HepG2 (cell line): ENCODE measurements around the gene SPACA9. TPM values are rescaled to one million over a fixed set of nuclear protein-coding genes. Genes with fewer than 3 reads are reported as not detected.

Source experiments
- ATAC-seq: fragments of 200-7000 bp; cut with Tn5 transposase; 3 replicates; pipeline ENCODE4 v1.9.1; 2020; ENCODE audit warnings: mild to moderate bottlenecking, moderate library complexity
- BruUV-seq: library from RNA; stranded (reverse); fragments of 400-500 nt; replicated peaks from 2 replicates; lab custom pipeline; 2021; lab: Mats Ljungman, UMichigan
- CTCF ChIA-PET: fragments of 300-600 bp; formaldehyde crosslinking; extraction: SDS; loops from one replicate; lab custom pipeline; 2021; ENCODE audit warnings: low total read pairs, inconsistent platforms, low intra/inter-chr PET ratio; lab: Yijun Ruan, JAX
- POLR2A ChIA-PET: fragments of 350-600 bp; sonication (Branson Sonifier 250); formaldehyde crosslinking; loops from one replicate; lab custom pipeline; 2020; ENCODE audit warnings: antibody characterized with exemption, inconsistent platforms; lab: Yijun Ruan, JAX
- DNase-seq: peaks from one replicate; pipeline ENCODE4 v3.0.0-alpha.2; 2015; ENCODE audit warnings: low spot score
- FAIRE-seq: peaks from 3 replicates; lab custom pipeline; 2011; peaks lifted over from hg19 to GRCh38; lab: Jason Lieb, UNC
- H2AFZ ChIP-seq: one replicate; pipeline ENCODE4 v1.6.1; 2011; ENCODE audit warnings: low read length, inconsistent platforms
- H3K27ac ChIP-seq: fragments of 300-600 bp; 3 replicates; pipeline ENCODE4 v1.8.0; 2011; ENCODE audit warnings: mixed run types, mild to moderate bottlenecking, mixed read lengths, low read length, inconsistent platforms; ENCODE audit not compliant: insufficient read depth; ENCODE audit errors: extremely low read length
- H3K27me3 ChIP-seq, 2 experiments: fragments of 200-600 bp in 1 of 2; 2 replicates in 1 of 2; 3 replicates in 1 of 2; pipeline versions ENCODE4 v1.6.0 to v1.8.0; 2011; ENCODE audit warnings: low read length in 2 of 2, mild to moderate bottlenecking in 2 of 2, moderate library complexity in 2 of 2, inconsistent platforms in 1 of 2; ENCODE audit not compliant: insufficient read depth in 2 of 2, control insufficient read depth in 1 of 2
- H3K36me3 ChIP-seq, 2 experiments: fragments of 200-600 bp in 1 of 2; replicated peaks in 1 of 2; 2 replicates in 1 of 2; 3 replicates in 1 of 2; pipeline versions ENCODE4 v1.5.1 to v1.8.0; 2011; ENCODE audit warnings: low read length in 2 of 2, inconsistent platforms in 1 of 2; ENCODE audit not compliant: insufficient read depth in 2 of 2, control insufficient read depth in 1 of 2
- H3K4me1 ChIP-seq: 2 replicates; pipeline ENCODE4 v1.5.1; 2012; ENCODE audit warnings: low read length, inconsistent platforms; ENCODE audit not compliant: insufficient read depth
- H3K4me2 ChIP-seq: 2 replicates; pipeline ENCODE4 v1.6.0; 2011; ENCODE audit warnings: low read depth, low read length, inconsistent platforms
- H3K4me3 ChIP-seq, 3 experiments: fragments of 200-600 bp in 1 of 3; sonication (generic), shearing (Covaris generic) in 1 of 3; replicated peaks in 1 of 3; 2 replicates each; pipeline ENCODE4 v1.5.1; 2011 to 2016; ENCODE audit warnings: low read length in 3 of 3, inconsistent platforms in 2 of 3, low read depth in 2 of 3, mild to moderate bottlenecking in 2 of 3, control low read depth in 1 of 3, mixed read lengths in 1 of 3; ENCODE audit not compliant: insufficient read depth in 1 of 3
- H3K79me2 ChIP-seq: one replicate; pipeline ENCODE4 v1.6.1; 2011; ENCODE audit warnings: low read length, inconsistent platforms; ENCODE audit not compliant: insufficient read depth
- H3K9ac ChIP-seq: 2 replicates; pipeline ENCODE4 v1.6.0; 2011; ENCODE audit warnings: mild to moderate bottlenecking, low read depth, low read length, inconsistent platforms; ENCODE audit not compliant: insufficient read depth
- H3K9me3 ChIP-seq: 2 replicates; pipeline ENCODE4 v1.5.1; 2012; ENCODE audit warnings: mild to moderate bottlenecking, low read length
- H4K20me1 ChIP-seq: 2 replicates; pipeline ENCODE4 v1.6.0; 2011; ENCODE audit warnings: inconsistent platforms, mild to moderate bottlenecking, low read length, moderate library complexity; ENCODE audit not compliant: insufficient read depth
- ATF2 ChIP-seq: sonication (generic); formaldehyde crosslinking; IDR thresholded peaks from 2 replicates; pipeline ENCODE4 v1.4.0; 2020; ENCODE audit warnings: missing genetic modification reagents
- ATF7 ChIP-seq, 2 experiments: fragments of 450-650 bp in 1 of 2; sonication (generic) in 1 of 2; formaldehyde crosslinking in 1 of 2; IDR thresholded peaks; 2 replicates each; pipeline versions ENCODE4 v1.4.0 to v1.6.1; 2016 to 2020; ENCODE audit warnings: antibody characterized with exemption in 1 of 2, mild to moderate bottlenecking in 1 of 2, missing genetic modification reagents in 1 of 2
- CREB1 ChIP-seq, 2 experiments: fragments of 450-650 bp in 1 of 2; IDR thresholded peaks; 2 replicates each; pipeline ENCODE4 v1.6.1; 2016 to 2017; ENCODE audit warnings: control low read depth in 1 of 2, mild to moderate bottlenecking in 1 of 2, missing compliant biosample characterization in 1 of 2, missing genetic modification characterization in 1 of 2
- CTCF ChIP-seq: sonication (generic); formaldehyde crosslinking; IDR thresholded peaks from 2 replicates; pipeline ENCODE4 v1.5.0; 2020; ENCODE audit warnings: mild to moderate bottlenecking, missing genetic modification reagents, moderate library complexity
- EED ChIP-seq: sonication (generic); formaldehyde crosslinking; IDR thresholded peaks from 2 replicates; pipeline ENCODE4 v1.5.0; 2020; ENCODE audit warnings: mild to moderate bottlenecking, missing genetic modification reagents
- ETV5 ChIP-seq: IDR thresholded peaks from 2 replicates; pipeline ENCODE4 v1.6.1; 2018; ENCODE audit warnings: missing biosample characterization, missing genetic modification reagents, inconsistent platforms, borderline replicate concordance
- EZH2 ChIP-seq: conservative IDR thresholded peaks from 2 replicates; pipeline ENCODE4 v1.6.1; 2012; ENCODE audit warnings: mild to moderate bottlenecking, low read depth, low read length, moderate library complexity
- HMGXB4 ChIP-seq, 2 experiments: sonication (generic) in 1 of 2; formaldehyde crosslinking in 1 of 2; IDR thresholded peaks; 2 replicates each; pipeline versions ENCODE4 v1.4.0 to v1.6.1; 2018 to 2020; ENCODE audit warnings: missing genetic modification reagents in 2 of 2, borderline replicate concordance in 1 of 2, low read depth in 1 of 2, mild to moderate bottlenecking in 1 of 2, missing biosample characterization in 1 of 2
- RAD21 ChIP-seq: fragments of 450-650 bp; formaldehyde crosslinking; IDR thresholded peaks from 2 replicates; pipeline ENCODE4 v1.5.0; 2020; ENCODE audit warnings: mild to moderate bottlenecking
- SMC3 ChIP-seq: IDR thresholded peaks from 2 replicates; pipeline ENCODE4 v1.6.1; 2011; ENCODE audit warnings: low read length, improper control_type of control experiment
- STAG1 ChIP-seq: sonication (generic); formaldehyde crosslinking; IDR thresholded peaks from 2 replicates; pipeline ENCODE4 v1.4.0; 2020; ENCODE audit warnings: missing genetic modification reagents
- TEAD3 ChIP-seq: optimal IDR thresholded peaks from 2 replicates; pipeline ENCODE3; 2016; ENCODE audit warnings: borderline replicate concordance
- ZBTB21 ChIP-seq: sonication (generic); formaldehyde crosslinking; IDR thresholded peaks from 2 replicates; pipeline ENCODE4 v1.4.0; 2020; ENCODE audit warnings: missing genetic modification reagents
- ZNF567 ChIP-seq: sonication (generic); formaldehyde crosslinking; IDR thresholded peaks from 2 replicates; pipeline ENCODE4 v1.8.1; 2023; ENCODE audit warnings: mild to moderate bottlenecking, missing genetic modification reagents, borderline replicate concordance
- WGBS: methylation state at CpG from one replicate; pipeline ENCODE4 v1.1.6; 2017; ENCODE audit warnings: low lambda C conversion rate; 5-methylcytosine and 5-hydroxymethylcytosine counted together
- in situ Hi-C: cut with HindIII; loops from 2 replicates; pipeline ENCODE4 v1.10.0; 2017; ENCODE audit warnings: low pct_unique_long_range_greater_than_20kb; ENCODE audit not compliant: extremely low pct_ligation_motif_present
- intact Hi-C: fragments of 100-400 bp; cut with micrococcal nuclease; formaldehyde crosslinking; loops from one replicate; pipeline ENCODE4 v1.10.0; 2022; ENCODE audit not compliant: unreplicated experiment
- polyA plus RNA-seq, 8 experiments: library from polyadenylated mRNA; depleted of rRNA in 3 of 8; stranded (reverse) in 7 of 8; unstranded in 1 of 8; fragments of >200 nt; fragmentation: Illumina TruSeq in 4 of 8; extraction: Trizol in 4 of 8; gene quantifications; 2 replicates each; pipeline versions ENCODE4 v1.2.1 to v1.2.3, GENCODE V29; 2011 to 2016; ENCODE audit warnings: low read depth in 4 of 8, missing spikeins in 1 of 8, mixed read lengths in 1 of 8; ENCODE audit not compliant: insufficient read depth in 1 of 8
- total RNA-seq, 5 experiments: library from RNA; depleted of rRNA; stranded (reverse); fragments of >200 nt; fragmentation: Illumina TruSeq; extraction: Trizol; gene quantifications; 2 replicates each; pipeline ENCODE4 v1.2.3, GENCODE V29; 2016; ENCODE audit warnings: low read depth in 1 of 5

The SPACA9 gene
- total and polyA plus RNA-seq, 2 of the 13 experiments (the other 11 are each of a cell fraction or from before 2014, with no cell fraction given), result 0.15 to 0.38 TPM

- H3K9me3 ChIP-seq, result no peaks in the 10 kb centered on the region
- no peak overlapping the region for H3K27ac ChIP-seq
- peak; percentile 75 for DNase-seq
- TF ChIP-seq ZBTB21 (CRISPR knock-in tag), result 0 out of 2 replicates have a peak, but pooled peaks have one; percentile 21
- peak; percentile 67 for TF ChIP-seq CREB1 (IDR thresholded peaks at IDR 0.05)
- no peak for TF ChIP-seq CREB1 (CRISPR knock-in tag; IDR thresholded peaks at IDR 0.05)
- peak in 1 of 2 experiments; percentile 67; a peak in 2 of 4 replicates for TF ChIP-seq HMGXB4 (CRISPR knock-in tag; IDR thresholded peaks at IDR 0.05; ENCODE audit: borderline replicate concordance in 1 of 2, low read depth in 1 of 2)
- no peak for TF ChIP-seq EED (CRISPR knock-in tag)
- peak; percentile 68 for TF ChIP-seq STAG1 (CRISPR knock-in tag)
- peak; percentile 60 for TF ChIP-seq SMC3
- peak; percentile 62; the same call in 1 of the 2 replicates for TF ChIP-seq ATF2 (CRISPR knock-in tag)
- no peak for TF ChIP-seq EZH2
- TF ChIP-seq TEAD3 (CRISPR knock-in tag), result peak; percentile 28
- 0 out of 2 replicates have a peak, but pooled peaks have one; percentile 40 for TF ChIP-seq RAD21 (CRISPR knock-in tag)
- TF ChIP-seq ETV5 (CRISPR knock-in tag), result 0 out of 2 replicates have a peak, but pooled peaks have one; percentile 19
- peak; percentile 85 for TF ChIP-seq CTCF (CRISPR knock-in tag)
- no peak for TF ChIP-seq ZNF567 (CRISPR knock-in tag)
- peak; percentile 63 for TF ChIP-seq ATF7 (IDR thresholded peaks at IDR 0.05)
- TF ChIP-seq ATF7 (CRISPR knock-in tag; IDR thresholded peaks at IDR 0.05), result no peak
- in situ Hi-C loops, result no loop called here
- BruUV-seq, result no TSS peak
- peak; percentile 67 for FAIRE-seq
- ChIA-PET CTCF (interaction anchor here (0.7 to 1.9 kb wide), 3 partner anchors 71 to 90 kb away, joined by 3 to 7 read pairs (median 3); no protein-coding TSS in a partner anchor), POLR2A (no interaction called here)
- no peaks in the 10 kb centered on the region for H3K4me1 ChIP-seq
- H2AFZ ChIP-seq, result no peak overlapping the region
- 56% methylated on average over 7 of the region's 11 CpGs for WGBS
- no peaks in the 10 kb centered on the region for H4K20me1 ChIP-seq
- H3K79me2 ChIP-seq, result no peaks in the 10 kb centered on the region
- no peak overlapping the region for H3K4me2 ChIP-seq
- H3K27me3 ChIP-seq, result no peaks in the 10 kb centered on the region
- peak; percentile 95 for ATAC-seq
- peaks cover 21 to 68% of the 10 kb centered on the region in 2 experiments for H3K36me3 ChIP-seq
- H3K4me3 ChIP-seq, result no peak overlapping the region
- intact Hi-C loops, result loop anchor here (2.0 to 5.0 kb wide), 2 partner anchors 71 to 80 kb away; no protein-coding TSS in a partner anchor
- H3K9ac ChIP-seq, result no peak overlapping the region
Observed at GRCh38 chr9:132901858-132902831, 23.4 kb downstream of the SPACA9 start.
